DND-41 (cell line): ENCODE measurements around the gene ARMH3.

Experiments
- CTCF ChIP-seq: IDR thresholded peaks from 2 replicates; pipeline ENCODE4 v1.5.1; 2012; ENCODE audit warnings: borderline replicate concordance, low read length, moderate library complexity, mild to moderate bottlenecking; ENCODE audit not compliant: poor library complexity, severe bottlenecking; ENCODE audit errors: extremely low read depth
- EZH2 ChIP-seq: IDR thresholded peaks from 3 replicates; pipeline ENCODE4 v1.6.1; 2012; ENCODE audit warnings: borderline replicate concordance, low read depth, mild to moderate bottlenecking, moderate library complexity, low read length, inconsistent platforms; ENCODE audit not compliant: severe bottlenecking

GRCh38 chr10:101816913-101817336 is 239.0 kb downstream of the ARMH3 start:
- TF ChIP-seq CTCF (no peak), EZH2 (no peak)
